Psoas muscle (tissue), 8 donors: ENCODE results near the gene DNAJC1. TPM values are rescaled to one million over a fixed set of nuclear protein-coding genes. Genes with fewer than 3 reads are reported as not detected.

ENCODE experiments used
- ATAC-seq, 4 donors: fragments of 200-7000 bp; cut with Tn5 transposase; one replicate each; pipeline ENCODE4 v1.9.1; 2020; ENCODE audit warnings: moderate library complexity in 3 of 4, mild to moderate bottlenecking in 2 of 4
- DNase-seq, 2 donors: peaks; one replicate each; pipeline ENCODE4 v3.0.0-alpha.2; 2020
- H3K27ac ChIP-seq: fragments of 200-600 bp; one replicate; pipeline ENCODE4 v1.8.0; 2022
- H3K27me3 ChIP-seq, 3 donors: fragments of 200-600 bp in 1 of 3; one replicate each; pipeline versions ENCODE4 v1.6.1 to v1.8.0; 2013 to 2022; ENCODE audit warnings: low read length in 2 of 3, mild to moderate bottlenecking in 2 of 3, moderate library complexity in 1 of 3; ENCODE audit not compliant: insufficient read depth in 3 of 3
- H3K36me3 ChIP-seq, 2 donors: fragments of 200-600 bp in 1 of 2; one replicate each; pipeline versions ENCODE4 v1.6.1 to v1.8.0; 2013 to 2022; ENCODE audit warnings: low read depth in 1 of 2, mild to moderate bottlenecking in 1 of 2, moderate library complexity in 1 of 2; ENCODE audit not compliant: insufficient read depth in 1 of 2
- H3K4me1 ChIP-seq: fragments of 200-600 bp; one replicate; pipeline ENCODE4 v1.8.0; 2022
- H3K4me3 ChIP-seq: fragments of 200-600 bp; one replicate; pipeline ENCODE4 v1.8.0; 2022; ENCODE audit warnings: mild to moderate bottlenecking
- H3K9me3 ChIP-seq: fragments of 200-600 bp; one replicate; pipeline ENCODE4 v1.8.0; 2022
- CTCF ChIP-seq: fragments of 200-600 bp; IDR thresholded peaks from one replicate; pipeline ENCODE4 v1.8.0; 2022; ENCODE audit warnings: antibody characterized with exemption
- WGBS, 3 donors: extraction: QIAGEN DNeasy Blood & Tissue Kit; methylation state at CpG; one replicate each; pipeline versions ENCODE4 v1.1.6 to v1.1.7; 2013; 5-methylcytosine and 5-hydroxymethylcytosine counted together
- intact Hi-C, 2 donors: fragments of 100-400 bp; cut with DNase I; formaldehyde crosslinking; loops; one replicate each; pipeline versions ENCODE4 v1.11.0 to v1.14.2; 2022
- polyA plus RNA-seq, 3 donors: library from polyadenylated mRNA; stranded (reverse); fragments of 200-250 nt; gene quantifications; one replicate each; pipeline ENCODE4 v1.2.3, GENCODE V29; 2013
- total RNA-seq, 4 donors: library from RNA; stranded (reverse); fragmentation: NEBNext Ultra II Directional in 2 of 4; extraction: Animal tissue kit (Norgen Biotek cat#: 25700) in 2 of 4; gene quantifications; one replicate each; pipeline versions ENCODE4 v1.2.1 to v1.2.4, GENCODE V29; 2021 to 2023
- donor health status: healthy with polysubstance abuse.
- donor health status: DM: no; HTN: no; CAD: no; lungs with moderate emphysema.
- donor health status: Bipolar disorder and iron deficiency.
- donor health status: healthy.
- donor health status: DM: yes; HTN: yes; CAD: no.
- donor health status: DM: no; HTN: no; CAD: no.
- donor health status: DM: no; HTN: no; CAD: no.
- donor health status: DM: yes; HTN: yes; CAD: no.

The DNAJC1 gene
- total and polyA plus RNA-seq, 7 donors: 6.7 to 21.5 (median 13.2) TPM

GRCh38 chr10:21727452-21728168 is 275.9 kb downstream of the DNAJC1 start:
- no peaks in the 10 kb centered on the region for H3K9me3 ChIP-seq
- H3K4me3 ChIP-seq: no peak overlapping the region
- ATAC-seq (no peak), DNase-seq (no peak)
- WGBS, 3 donors: 66 to 71% (median 68%) methylated on average over 13 of the region's 13 CpGs
- H3K36me3 ChIP-seq: peaks cover 0 to 20% of the 10 kb centered on the region in 2 donors
- TF ChIP-seq CTCF: no peak
- H3K27me3 ChIP-seq: no peaks in the 10 kb centered on the region
- H3K4me1 ChIP-seq: peaks cover 6% of the 10 kb centered on the region
- no peak overlapping the region for H3K27ac ChIP-seq
- intact Hi-C loops: no loop called here

- no peaks in the 10 kb centered on the region for H3K9me3 ChIP-seq
- H3K27ac ChIP-seq: no peak overlapping the region
- WGBS, 3 donors: 74 to 84% (median 81%) methylated on average over 3 of the region's 3 CpGs
- peaks cover 0 to 20% of the 10 kb centered on the region in 2 donors for H3K36me3 ChIP-seq
- no peak for TF ChIP-seq CTCF
- H3K4me1 ChIP-seq: peaks cover 6% of the 10 kb centered on the region
- intact Hi-C loops: no loop called here
- H3K4me3 ChIP-seq: no peak overlapping the region
- no peak for DNase-seq
- H3K27me3 ChIP-seq: no peaks in the 10 kb centered on the region
- ATAC-seq: no peak
Measured at GRCh38 chr10:21726601-21727225, 276.8 kb downstream of the DNAJC1 start.

GRCh38 chr10:21724687-21725367 is 278.7 kb downstream of the DNAJC1 start:
- no peak overlapping the region for H3K27ac ChIP-seq
- H3K4me3 ChIP-seq: no peak overlapping the region
- TF ChIP-seq CTCF: no peak
- ATAC-seq (peak; percentile 71 to 78 (median 74)), DNase-seq (peak; percentile 80 to 82)
- no peaks in the 10 kb centered on the region for H3K27me3 ChIP-seq
- WGBS, 3 donors: 2 to 7% (median 3%) methylated on average over 4 of the region's 4 CpGs
- no peaks in the 10 kb centered on the region for H3K9me3 ChIP-seq
- H3K4me1 ChIP-seq: peaks cover 12% of the 10 kb centered on the region
- intact Hi-C loops: no loop called here
- H3K36me3 ChIP-seq: peaks cover 0 to 8% of the 10 kb centered on the region in 2 donors

- intact Hi-C loops: no loop called here
- H3K4me3 ChIP-seq: no peak overlapping the region
- H3K9me3 ChIP-seq: no peaks in the 10 kb centered on the region
- no peak overlapping the region for H3K27ac ChIP-seq
- no peak for TF ChIP-seq CTCF
- H3K36me3 ChIP-seq: peaks cover 0 to 12% of the 10 kb centered on the region in 2 donors
- H3K27me3 ChIP-seq: no peaks in the 10 kb centered on the region
- ATAC-seq (no peak), DNase-seq (no peak)
- WGBS, 3 donors: 48 to 56% (median 51%) methylated on average over 7 of the region's 7 CpGs
- H3K4me1 ChIP-seq: peaks cover 12% of the 10 kb centered on the region
Measured at GRCh38 chr10:21724020-21724589, 279.4 kb downstream of the DNAJC1 start.
